CD4-positive, alpha-beta T cell treated with Interleukin-1 beta for 1 hour (primary cell): ENCODE data around the gene RIIAD1.
A peak's percentile ranks its signal among the peaks of the same experiment; 100 is the strongest.
"Not testable (repeated sequence)": the region's sequence is repeated elsewhere in the genome, so short reads cannot be mapped to it uniquely, and the experiment has no call there.

Experiments
- DNase-seq, 2 donors: peaks; one replicate each; pipeline ENCODE4 v3.0.0-alpha.2; 2020 to 2022

RIIAD1 gene

GRCh38 chr1:151711044-151711800 lies 10.1 kb upstream of the RIIAD1 start:
- DNase-seq: no peak

- no peak for DNase-seq
Measured at GRCh38 chr1:151711951-151712350, 9.4 kb upstream of the RIIAD1 start.

GRCh38 chr1:151713044-151713443 lies 8.3 kb upstream of the RIIAD1 start:
- DNase-seq: no peak

- no peak for DNase-seq
Measured at GRCh38 chr1:151713874-151714273, 7.4 kb upstream of the RIIAD1 start.

- DNase-seq: no peak
Measured at GRCh38 chr1:151714820-151715725, 6.2 kb upstream of the RIIAD1 start.

GRCh38 chr1:151715726-151716404 lies 5.5 kb upstream of the RIIAD1 start:
- no peak for DNase-seq

- DNase-seq: no peak
Measured at GRCh38 chr1:151716405-151716762, 4.9 kb upstream of the RIIAD1 start.

GRCh38 chr1:151716771-151717631 lies 4.3 kb upstream of the RIIAD1 start, which contains the start of gene CELF3:
TSS of gene CELF3 (minus strand) at chr1:151716803. CDS start at chr1:151716020, 783 bp downstream.
- peak; percentile 6 to 25 for DNase-seq

GRCh38 chr1:151718011-151718431 lies 3.3 kb upstream of the RIIAD1 start:
- DNase-seq: no peak

GRCh38 chr1:151718666-151719065 lies 2.7 kb upstream of the RIIAD1 start:
- DNase-seq: no peak

GRCh38 chr1:151720125-151720524 lies 1.2 kb upstream of the RIIAD1 start:
- no peak for DNase-seq

GRCh38 chr1:151720554-151720953 lies 768 bp upstream of the RIIAD1 start:
- DNase-seq: no peak

- DNase-seq: no peak
Measured at GRCh38 chr1:151721788-151722510, 627 bp downstream of the RIIAD1 start.

- DNase-seq: no peak
Measured at GRCh38 chr1:151723726-151724370, 2.5 kb downstream of the RIIAD1 start.

- DNase-seq: no peak
Measured at GRCh38 chr1:151728151-151729054, 7.1 kb downstream of the RIIAD1 start.

GRCh38 chr1:151729157-151729965 lies 8.0 kb downstream of the RIIAD1 start:
- DNase-seq: no peak

GRCh38 chr1:151729966-151730291 lies 8.6 kb downstream of the RIIAD1 start:
- no peak for DNase-seq

GRCh38 chr1:151733126-151733525 lies 11.8 kb downstream of the RIIAD1 start:
- DNase-seq: no peak

- not testable (repeated sequence) for DNase-seq
Measured at GRCh38 chr1:151733995-151734394, 12.7 kb downstream of the RIIAD1 start.
